MM.1S (cell line): ENCODE measurements around the gene WDR13.

Source experiments
- CTCF ChIP-seq: fragments of 300-600 bp; sonication (generic); IDR thresholded peaks from 2 replicates; pipeline ENCODE4 v1.5.1; 2016; ENCODE audit warnings: antibody characterized with exemption, low read length, mixed read lengths
- EZH2 ChIP-seq: fragments of 300-600 bp; sonication (generic); optimal IDR thresholded peaks from 2 replicates; pipeline ENCODE3; 2017; ENCODE audit warnings: low read depth, mild to moderate bottlenecking, antibody characterized with exemption, low read length, mixed read lengths

DNA sequence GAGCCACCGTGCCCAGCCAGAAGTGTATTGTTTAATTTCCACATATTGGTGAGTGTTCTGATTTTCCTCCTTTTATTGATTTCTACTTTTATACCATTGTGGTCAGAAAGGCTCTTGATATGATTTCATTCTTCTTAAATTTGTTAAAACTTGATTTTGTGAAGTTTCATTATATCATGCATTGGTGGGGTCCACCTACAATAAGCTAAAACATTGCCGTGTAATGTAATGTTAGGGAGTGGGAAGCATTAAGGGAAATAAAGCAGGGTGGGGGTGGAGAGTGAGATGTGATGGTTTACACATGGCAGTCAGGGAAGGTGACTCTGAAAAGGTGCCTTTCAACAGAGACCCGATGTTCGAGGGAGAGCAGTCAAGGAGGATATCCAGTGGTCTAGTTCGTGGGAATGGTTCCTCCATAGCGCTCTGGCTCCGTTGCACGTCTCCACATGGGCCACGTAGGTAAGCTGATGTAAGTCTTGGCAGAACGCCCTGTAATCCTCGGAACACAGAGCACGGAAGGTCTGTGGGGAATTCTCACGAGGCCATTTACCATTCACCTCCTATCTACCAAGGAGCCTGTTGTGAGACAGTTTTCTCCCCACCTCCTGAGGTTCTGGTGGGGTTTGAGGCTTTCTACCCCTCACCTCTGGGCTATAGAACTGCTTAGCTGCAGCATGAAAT is 7.7 kb upstream of the WDR13 start:
- TF ChIP-seq CTCF (no peak), EZH2 (no peak)
